Pulmonary artery endothelial cell (primary cell): Measurements from ENCODE around the gene CNTFR. TPM values are rescaled to one million over a fixed set of nuclear protein-coding genes. Genes with fewer than 3 reads are reported as not detected.

ENCODE experiments used
- DNase-seq: peaks from one replicate; pipeline ENCODE4 v3.0.0-alpha.2; 2011; ENCODE audit warnings: low read depth, low spot score
- total RNA-seq: library from RNA; depleted of rRNA; stranded (reverse); fragments of >200 nt; gene quantifications from 2 replicates; pipeline ENCODE4 v1.2.3, GENCODE V29; 2014

CNTFR gene
- total RNA-seq, 1 donor from 2014 or later: not detected

GRCh38 chr9:34572628-34573027 is 16.9 kb downstream of the CNTFR start:
- no peak for DNase-seq

GRCh38 chr9:34572092-34572491 is 17.4 kb downstream of the CNTFR start:
- DNase-seq: no peak

GRCh38 chr9:34571481-34571810 is 18.1 kb downstream of the CNTFR start:
- DNase-seq: no peak

- no peak for DNase-seq
These were observed 18.6 kb downstream of the CNTFR start for GRCh38 chr9:34570809-34571480.

- DNase-seq: no peak
These were observed 19.1 kb downstream of the CNTFR start for GRCh38 chr9:34570376-34570775.

GRCh38 chr9:34568774-34569173 is 20.8 kb downstream of the CNTFR start:
- no peak for DNase-seq

GRCh38 chr9:34568133-34568532 is 21.4 kb downstream of the CNTFR start:
- no peak for DNase-seq

- DNase-seq: no peak
These were observed 22.6 kb downstream of the CNTFR start for GRCh38 chr9:34566972-34567371.

- DNase-seq: no peak
These were observed 23.2 kb downstream of the CNTFR start for GRCh38 chr9:34566322-34566721.

GRCh38 chr9:34565856-34566255 is 23.7 kb downstream of the CNTFR start:
- no peak for DNase-seq

- no peak for DNase-seq
These were observed 24.9 kb downstream of the CNTFR start for GRCh38 chr9:34564617-34565016.

GRCh38 chr9:34563262-34563661 is 26.3 kb downstream of the CNTFR start:
- no peak for DNase-seq

GRCh38 chr9:34562135-34562745 is 27.3 kb downstream of the CNTFR start:
- no peak for DNase-seq

- no peak for DNase-seq
These were observed 28.8 kb downstream of the CNTFR start for GRCh38 chr9:34560599-34561214.

GRCh38 chr9:34559624-34560455 is 29.7 kb downstream of the CNTFR start:
- DNase-seq: no peak

GRCh38 chr9:34558919-34559623 is 30.5 kb downstream of the CNTFR start:
- no peak for DNase-seq

GRCh38 chr9:34558364-34558763 is 31.2 kb downstream of the CNTFR start:
- DNase-seq: no peak

GRCh38 chr9:34557426-34558321 is 31.9 kb downstream of the CNTFR start:
- DNase-seq: no peak

GRCh38 chr9:34556949-34557348 is 32.6 kb downstream of the CNTFR start:
- no peak for DNase-seq

- DNase-seq: no peak
These were observed 33.5 kb downstream of the CNTFR start for GRCh38 chr9:34555936-34556525.
